CD4-positive, alpha-beta T cell treated with Interleukin-15 for 1 hour (primary cell): Measurements from ENCODE around the gene GFOD2.
"Not testable (repeated sequence)": the region's sequence is repeated elsewhere in the genome, so short reads cannot be mapped to it uniquely, and the experiment has no call there.

Experiments
- DNase-seq: peaks from one replicate; pipeline ENCODE4 v3.0.0-alpha.2; 2020

Gene GFOD2

GRCh38 chr16:67701420-67701819 lies 17.7 kb downstream of the GFOD2 start:
- no peak for DNase-seq

GRCh38 chr16:67699265-67699664 lies 19.9 kb downstream of the GFOD2 start:
- no peak for DNase-seq

GRCh38 chr16:67697422-67698185 lies 21.5 kb downstream of the GFOD2 start:
- DNase-seq, result no peak

GRCh38 chr16:67694611-67695010 lies 24.5 kb downstream of the GFOD2 start:
- DNase-seq, result no peak

DNA sequence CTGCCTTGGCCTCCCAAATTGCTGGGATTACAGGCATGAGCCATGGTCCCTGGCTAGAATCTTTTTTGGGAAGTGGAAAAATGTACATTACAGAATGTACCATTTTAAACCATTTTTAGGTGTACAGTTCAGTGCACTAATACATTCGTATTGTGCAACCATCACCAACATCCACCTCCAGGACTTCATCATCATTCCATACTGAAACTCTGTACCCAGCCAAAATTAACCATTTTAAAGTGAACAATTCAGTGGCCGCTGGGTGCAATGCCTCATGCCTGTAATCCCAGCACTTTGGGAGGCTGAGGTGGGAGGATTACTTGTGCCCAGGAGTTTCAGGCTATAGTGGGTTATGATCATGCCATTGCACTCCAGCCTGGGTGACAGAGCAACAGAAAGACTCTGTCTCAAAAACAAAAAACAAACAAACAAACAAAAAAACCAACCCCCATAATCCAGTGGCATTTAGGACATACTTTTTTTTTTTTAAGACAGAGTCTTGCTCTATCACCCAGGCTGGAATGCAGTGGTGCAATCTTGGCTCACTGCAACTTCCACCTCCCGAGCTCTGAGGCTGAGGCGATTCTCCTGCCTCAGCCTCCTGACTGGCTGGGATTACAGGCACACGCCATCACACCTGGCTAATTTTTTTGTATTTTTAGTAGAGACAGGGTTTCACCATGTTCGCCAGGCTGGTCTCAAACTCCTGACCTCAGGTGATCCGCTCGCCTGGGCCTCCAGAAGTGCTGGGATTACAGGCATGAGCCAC lies 25.4 kb downstream of the GFOD2 start:
- not testable (repeated sequence) for DNase-seq

GRCh38 chr16:67685388-67686112 lies 33.6 kb downstream of the GFOD2 start:
- no peak for DNase-seq

DNA sequence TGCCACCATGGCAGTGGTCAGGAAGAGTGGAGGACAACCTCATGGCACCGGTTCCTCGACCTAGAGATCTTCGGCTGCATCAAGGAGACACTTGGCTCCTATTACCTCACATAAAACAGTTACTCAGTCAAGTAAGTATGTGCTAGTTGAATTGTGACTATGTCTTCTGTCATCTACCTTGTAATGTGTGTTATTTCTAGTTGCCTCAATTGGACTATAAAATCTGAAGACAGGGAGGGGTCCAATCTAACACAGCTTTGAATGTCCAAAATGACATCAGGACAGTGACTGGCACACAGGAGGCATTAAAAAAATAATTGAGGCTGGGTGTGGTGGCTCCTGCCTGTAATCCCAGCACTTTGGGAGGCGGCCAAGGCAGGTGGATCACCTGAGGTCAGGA lies 35.3 kb downstream of the GFOD2 start:
- no peak for DNase-seq

DNA sequence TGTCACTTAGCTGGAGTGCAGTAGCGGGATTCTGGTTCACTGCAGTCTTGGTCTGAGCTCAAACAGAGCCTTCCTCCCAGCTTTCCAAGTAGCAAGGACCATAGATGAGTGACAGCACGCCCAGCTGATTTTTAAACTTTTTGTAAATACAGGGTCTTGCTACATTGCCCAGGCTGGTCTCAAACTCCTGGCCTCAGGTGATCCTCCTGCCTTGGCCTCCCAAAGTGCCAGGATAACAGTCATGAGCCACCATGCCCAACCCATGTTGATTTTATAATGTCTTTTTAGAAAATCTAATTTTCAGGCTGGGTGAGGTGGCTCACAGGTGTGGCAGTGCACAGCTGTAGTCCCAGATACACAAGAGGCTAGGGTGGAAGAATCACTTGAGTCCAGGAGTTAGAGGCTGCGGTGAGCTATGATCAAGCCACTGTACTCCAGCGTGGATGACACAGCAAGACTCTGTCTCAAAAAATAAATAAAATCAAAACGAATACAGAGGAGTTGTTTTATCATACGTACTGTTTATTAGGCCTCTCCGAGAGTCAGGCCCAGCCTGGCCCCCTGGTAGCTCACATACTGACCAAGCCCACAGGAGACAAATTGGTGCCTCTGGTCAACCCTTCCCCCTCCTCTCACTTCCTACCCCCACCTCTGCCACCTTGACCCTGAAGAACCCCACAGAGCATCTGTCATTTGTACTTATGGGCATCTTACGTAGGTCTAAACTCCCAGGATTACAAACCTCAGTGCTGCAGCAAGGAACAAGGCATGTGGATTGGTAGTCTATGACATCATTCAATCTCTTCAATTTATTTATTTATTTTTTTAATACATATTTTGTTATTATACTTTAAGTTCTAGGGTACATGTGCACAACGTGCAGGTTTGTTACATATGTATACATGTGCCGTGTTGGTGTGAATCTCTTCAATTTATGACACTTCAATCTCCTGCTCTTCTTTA lies 38.9 kb downstream of the GFOD2 start:
- no peak for DNase-seq

DNA sequence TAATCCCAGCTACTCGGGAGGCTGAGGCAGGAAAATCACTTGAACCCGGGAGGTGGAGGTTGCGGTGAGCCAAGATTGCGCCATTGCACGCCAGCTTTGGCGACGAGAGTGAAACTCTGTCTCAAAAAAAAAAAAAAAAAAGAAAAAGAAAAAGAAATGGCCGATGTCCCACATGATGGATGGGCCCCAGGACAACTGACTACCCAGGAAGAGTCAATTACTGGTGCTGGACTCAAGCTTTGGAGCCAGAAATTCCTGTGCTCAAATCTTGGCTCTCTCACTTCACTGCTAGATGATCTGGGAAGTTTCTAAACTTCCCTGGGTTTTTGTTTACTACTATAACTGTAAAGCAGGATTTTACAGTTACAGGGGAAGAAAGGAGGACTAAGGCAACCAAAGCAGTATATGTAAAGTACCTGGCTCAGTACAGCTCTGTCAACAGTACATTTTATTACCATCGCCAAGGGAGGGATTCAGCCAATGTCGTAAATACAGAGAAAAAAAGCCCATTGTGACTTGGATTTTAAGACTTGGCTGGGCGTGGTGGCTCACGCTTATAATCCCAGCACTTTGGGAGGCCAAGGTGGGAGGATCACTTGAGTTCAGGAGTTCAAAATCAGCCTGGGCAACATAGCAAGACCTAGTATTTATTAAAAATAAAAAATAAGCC lies 40.6 kb downstream of the GFOD2 start:
- DNase-seq, result no peak

GRCh38 chr16:67677712-67678111 lies 41.4 kb downstream of the GFOD2 start:
- no peak for DNase-seq

DNA sequence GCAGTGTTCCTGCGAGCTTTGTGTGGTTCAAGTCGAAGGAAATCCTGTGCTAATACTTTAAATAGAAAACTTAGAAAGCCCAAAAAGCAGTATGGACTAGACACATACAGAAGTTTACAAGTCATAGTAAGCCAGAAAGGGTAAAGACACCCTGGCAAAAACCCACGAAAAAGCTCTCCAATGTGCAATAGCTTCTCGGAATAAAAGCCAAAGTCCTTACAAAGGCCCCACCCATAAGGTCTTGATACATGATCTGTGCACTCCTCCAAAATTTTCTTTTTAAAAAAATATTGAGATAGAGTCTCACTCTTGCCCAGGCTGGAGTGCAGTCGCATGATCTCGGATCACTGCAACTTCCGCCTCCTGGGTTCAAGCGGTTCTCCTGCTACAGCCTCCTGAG lies 42.2 kb downstream of the GFOD2 start:
- no peak for DNase-seq

DNA sequence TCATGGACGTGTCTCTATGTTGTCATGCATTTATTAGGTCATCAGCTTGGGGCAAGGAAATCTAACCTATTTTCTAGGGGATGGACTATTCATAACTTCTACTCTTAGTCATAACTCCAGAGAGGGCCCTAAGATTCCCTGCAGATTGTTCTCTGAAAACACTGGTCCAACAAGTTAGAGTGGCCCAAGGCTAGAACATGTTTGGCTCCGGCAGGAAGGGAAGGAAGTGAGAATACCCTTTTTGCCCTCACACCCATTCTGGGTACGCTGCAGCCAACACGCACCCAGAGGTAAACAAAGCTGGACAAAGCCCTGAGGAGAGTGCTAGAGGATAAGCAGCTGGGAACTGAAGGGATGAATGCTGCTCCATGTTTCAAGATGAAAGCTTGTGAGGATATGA lies 42.6 kb downstream of the GFOD2 start:
- no peak for DNase-seq

GRCh38 chr16:67675999-67676398 lies 43.1 kb downstream of the GFOD2 start:
- no peak for DNase-seq

DNA sequence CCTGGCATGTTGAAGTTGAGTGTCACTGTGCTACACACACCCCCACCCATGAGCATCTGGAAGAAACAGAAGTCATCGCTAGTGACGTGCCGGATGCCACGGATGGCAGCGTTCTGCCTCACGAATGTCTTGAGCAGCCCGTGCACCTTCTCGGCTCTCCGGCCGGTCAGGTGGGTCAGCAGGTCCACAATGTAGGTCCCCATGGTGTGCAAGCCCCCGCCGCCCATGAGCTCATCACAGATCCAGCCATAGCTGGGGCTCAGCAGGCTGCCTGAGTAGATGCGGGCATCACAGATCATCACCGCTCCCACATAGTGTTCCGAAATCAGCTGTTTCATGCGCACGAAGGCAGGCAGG lies 43.6 kb downstream of the GFOD2 start:
- DNase-seq, result no peak

DNA sequence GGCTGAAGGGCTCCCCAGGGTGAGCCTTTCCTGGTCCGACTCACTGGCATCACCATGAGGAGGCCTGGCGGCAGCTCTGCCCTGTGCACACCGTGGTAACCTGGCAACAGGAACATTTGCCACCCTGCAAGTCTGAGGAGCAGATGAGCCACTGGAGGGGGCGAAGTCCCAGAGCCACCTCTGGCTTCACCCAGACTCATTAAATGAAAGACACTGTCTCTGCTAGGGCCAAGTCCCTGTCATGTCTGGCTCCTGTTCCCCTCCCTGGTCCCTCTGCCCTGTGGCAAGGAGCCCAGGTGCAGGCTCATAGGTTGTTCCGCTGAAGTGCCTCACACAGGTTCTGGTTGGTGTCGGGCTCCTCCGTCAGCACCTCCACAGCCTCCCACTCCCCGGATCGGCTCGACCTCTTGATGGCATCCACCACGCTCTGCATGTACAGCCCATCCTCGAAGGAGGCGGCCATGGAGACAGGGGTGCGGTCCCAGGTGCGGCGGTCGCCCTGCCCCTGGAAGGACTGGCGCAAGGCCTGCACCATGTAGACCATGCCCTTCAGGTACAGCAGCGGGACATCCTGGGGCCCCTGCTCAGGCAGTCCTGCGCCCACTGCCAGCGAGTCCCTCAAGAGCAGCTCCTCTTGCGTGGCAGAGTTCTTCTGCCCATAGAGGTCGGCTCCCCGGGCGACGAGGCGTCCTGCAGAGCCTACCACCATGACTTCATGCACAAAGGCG lies 44.1 kb downstream of the GFOD2 start:
- DNase-seq, result no peak

- no peak for DNase-seq
Observed at GRCh38 chr16:67673712-67674580, 45.2 kb downstream of the GFOD2 start.

DNA sequence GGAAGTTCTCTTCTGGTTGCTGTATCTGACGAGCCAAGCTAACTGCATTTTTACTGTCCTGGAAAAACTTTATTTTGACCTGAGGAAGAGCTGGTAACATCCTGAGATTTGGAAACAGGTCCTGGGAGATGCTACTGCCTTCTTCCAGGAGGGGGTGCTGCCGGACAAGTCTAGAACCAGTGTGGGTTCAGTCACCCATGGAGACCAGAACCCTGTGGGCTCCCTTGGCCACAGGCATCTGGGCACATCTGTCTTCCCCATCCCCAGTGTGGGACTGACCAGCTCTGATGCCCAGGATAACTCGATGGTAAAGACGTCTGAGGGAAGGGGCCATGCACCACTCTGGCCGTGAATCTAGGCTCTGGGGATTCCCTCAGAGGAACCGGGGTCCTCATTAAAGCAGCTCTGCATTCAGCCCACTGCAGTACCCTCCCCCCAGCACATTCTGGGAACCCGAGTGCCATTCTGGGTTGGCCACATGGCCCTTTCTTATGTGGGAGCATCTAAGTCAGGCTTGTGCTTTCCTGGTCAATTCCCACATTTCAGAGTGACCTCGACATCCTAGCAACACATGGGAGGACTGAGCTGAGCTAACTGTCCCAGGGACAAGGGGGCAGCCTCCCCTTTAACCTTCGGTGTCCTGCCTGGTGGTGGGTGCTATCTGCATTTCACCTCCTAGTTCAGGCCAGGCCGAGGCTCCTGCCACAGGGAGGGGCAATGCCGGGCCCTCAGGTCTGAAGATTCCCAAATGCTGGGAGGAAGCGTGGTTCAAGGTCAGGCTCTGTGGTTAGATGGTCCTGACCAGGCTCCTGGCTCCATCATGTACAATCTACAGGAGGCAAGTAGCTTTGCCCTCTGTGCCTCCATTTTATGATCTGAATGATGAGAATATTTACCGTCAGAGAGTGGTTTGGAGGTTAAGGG lies 46.1 kb downstream of the GFOD2 start:
- DNase-seq, result peak; percentile 58

GRCh38 chr16:67672306-67672705 lies 46.8 kb downstream of the GFOD2 start:
- no peak for DNase-seq

- DNase-seq, result no peak
Observed at GRCh38 chr16:67669499-67670101, 49.5 kb downstream of the GFOD2 start.
